H1 (cell line): Measurements from ENCODE around the gene OR2A42. TPM values are rescaled to one million over a fixed set of nuclear protein-coding genes. Genes with fewer than 3 reads are reported as not detected.
"Not testable (repeated sequence)": the region's sequence is repeated elsewhere in the genome, so short reads cannot be mapped to it uniquely, and the experiment has no call there.

Experiments used
- CTCF ChIA-PET: fragments of 300-600 bp; sonication (Branson Sonifier 250); formaldehyde crosslinking; loops from one replicate; lab custom pipeline; 2021; ENCODE audit not compliant: partially characterized antibody; lab: Charles Lee
- POLR2A ChIA-PET: fragments of 300-600 bp; sonication (Branson Sonifier 250); formaldehyde crosslinking; loops from one replicate; lab custom pipeline; 2021; ENCODE audit warnings: inconsistent platforms; ENCODE audit not compliant: partially characterized antibody; lab: Charles Lee
- DNase-seq, 2 experiments: peaks; one replicate each; pipeline versions ENCODE4 v3.0.0 to v3.0.0-alpha.2; 2010 to 2022; ENCODE audit warnings: low spot score in 2 of 2, low read depth in 1 of 2, mixed read lengths in 1 of 2
- FAIRE-seq: peaks from 2 replicates; lab custom pipeline; 2011; peaks lifted over from hg19 to GRCh38; lab: Jason Lieb, UNC
- H2AFZ ChIP-seq: 2 replicates; pipeline ENCODE4 v1.8.1; 2012; ENCODE audit warnings: low read length, inconsistent platforms
- H2AK5ac ChIP-seq: 2 replicates; pipeline ENCODE4 v1.6.1; 2013; ENCODE audit warnings: low read depth, low read length
- H2BK120ac ChIP-seq: replicated peaks from 2 replicates; pipeline ENCODE3; 2013; ENCODE audit warnings: low read depth, low read length, inconsistent platforms
- H2BK12ac ChIP-seq: 2 replicates; pipeline ENCODE4 v1.6.1; 2013; ENCODE audit warnings: low read depth, low read length
- H2BK15ac ChIP-seq: 2 replicates; pipeline ENCODE4 v1.6.1; 2013; ENCODE audit warnings: low read length
- H2BK20ac ChIP-seq: 2 replicates; pipeline ENCODE4 v1.6.1; 2013; ENCODE audit warnings: low read length
- H2BK5ac ChIP-seq: 2 replicates; pipeline ENCODE4 v1.6.1; 2013; ENCODE audit warnings: low read depth, low read length
- H3K14ac ChIP-seq: 2 replicates; pipeline ENCODE4 v1.6.1; 2013; ENCODE audit warnings: inconsistent platforms; ENCODE audit not compliant: insufficient read length
- H3K18ac ChIP-seq: 2 replicates; pipeline ENCODE4 v1.6.1; 2013; ENCODE audit warnings: low read length; ENCODE audit errors: extremely low read depth
- H3K23ac ChIP-seq: 2 replicates; pipeline ENCODE4 v1.6.1; 2013; ENCODE audit warnings: inconsistent platforms; ENCODE audit not compliant: insufficient read length
- H3K23me2 ChIP-seq: 2 replicates; pipeline ENCODE4 v1.6.1; 2013; ENCODE audit warnings: low read depth, low read length
- H3K27ac ChIP-seq: 2 replicates; pipeline ENCODE4 v1.6.1; 2011; ENCODE audit warnings: low read depth, low read length, inconsistent platforms
- H3K27me3 ChIP-seq, 4 experiments: replicated peaks in 1 of 4; 1 replicate in 1 of 4; 2 replicates in 3 of 4; pipeline versions ENCODE4 v1.6.1 to v1.8.1; 2011 to 2013; ENCODE audit warnings: low read length in 3 of 4, mild to moderate bottlenecking in 3 of 4, inconsistent platforms in 2 of 4, mixed read lengths in 2 of 4, moderate library complexity in 1 of 4; ENCODE audit not compliant: control insufficient read depth in 3 of 4, insufficient read depth in 3 of 4; ENCODE audit errors: extremely low read depth in 1 of 4
- H3K36me3 ChIP-seq, 4 experiments: 2 replicates each; pipeline versions ENCODE4 v1.6.1 to v1.8.1; 2011 to 2013; ENCODE audit warnings: mild to moderate bottlenecking in 4 of 4, low read length in 3 of 4, moderate library complexity in 2 of 4, control low read depth in 1 of 4, inconsistent platforms in 1 of 4; ENCODE audit not compliant: insufficient read depth in 4 of 4, control insufficient read depth in 2 of 4
- H3K4ac ChIP-seq: replicated peaks from 2 replicates; pipeline ENCODE3; 2013; ENCODE audit warnings: low read length, low read depth, mixed read lengths, inconsistent platforms; ENCODE audit not compliant: insufficient read length
- H3K4me1 ChIP-seq, 4 experiments: replicated peaks in 1 of 4; 1 replicate in 1 of 4; 2 replicates in 3 of 4; pipeline versions ENCODE4 v1.6.1 to v1.8.1; 2011 to 2013; ENCODE audit warnings: low read length in 3 of 4, inconsistent platforms in 2 of 4, mixed read lengths in 1 of 4; ENCODE audit not compliant: insufficient read depth in 4 of 4, control insufficient read depth in 3 of 4
- H3K4me2 ChIP-seq, 2 experiments: 2 replicates each; pipeline versions ENCODE4 v1.6.1 to v1.8.1; 2011 to 2013; ENCODE audit warnings: low read depth in 2 of 2, low read length in 2 of 2, control low read depth in 1 of 2, inconsistent platforms in 1 of 2, mild to moderate bottlenecking in 1 of 2; ENCODE audit not compliant: insufficient read depth in 1 of 2
- H3K4me3 ChIP-seq, 4 experiments: fragments of 200-600, 300-600 bp in 1 of 4; sonication (generic), shearing (Covaris generic), sonication (Bioruptor Twin) in 1 of 4; 2 replicates each; pipeline versions ENCODE4 v1.5.1 to v1.8.1; 2011 to 2016; ENCODE audit warnings: low read length in 4 of 4, low read depth in 3 of 4, control low read depth in 2 of 4, inconsistent platforms in 2 of 4, mild to moderate bottlenecking in 2 of 4, mixed read lengths in 1 of 4, moderate library complexity in 1 of 4; ENCODE audit not compliant: insufficient read depth in 2 of 4; ENCODE audit errors: extremely low read depth in 1 of 4
- H3K56ac ChIP-seq: replicated peaks from 2 replicates; pipeline ENCODE3; 2013; ENCODE audit warnings: low read depth, mild to moderate bottlenecking, mixed read lengths, low read length, inconsistent platforms; ENCODE audit not compliant: insufficient read length
- H3K79me1 ChIP-seq: 2 replicates; pipeline ENCODE4 v1.6.1; 2013; ENCODE audit warnings: low read depth, low read length, control low read depth
- H3K79me2 ChIP-seq, 2 experiments: 2 replicates each; pipeline versions ENCODE4 v1.6.1 to v1.8.1; 2012 to 2013; ENCODE audit warnings: low read length in 2 of 2, mild to moderate bottlenecking in 2 of 2, inconsistent platforms in 1 of 2; ENCODE audit not compliant: insufficient read depth in 2 of 2, control insufficient read depth in 1 of 2
- H3K9ac ChIP-seq, 4 experiments: replicated peaks in 1 of 4; 1 replicate in 1 of 4; 2 replicates in 3 of 4; pipeline versions ENCODE4 v1.6.1 to v1.8.1; 2011 to 2013; ENCODE audit warnings: low read depth in 3 of 4, low read length in 3 of 4, control low read depth in 2 of 4, mild to moderate bottlenecking in 2 of 4, moderate library complexity in 2 of 4, inconsistent platforms in 1 of 4; ENCODE audit errors: extremely low read depth in 1 of 4
- H3K9me3 ChIP-seq, 2 experiments: 2 replicates each; pipeline versions ENCODE4 v1.6.1 to v1.8.1; 2012 to 2013; ENCODE audit warnings: mild to moderate bottlenecking in 2 of 2, moderate library complexity in 2 of 2, control low read depth in 1 of 2, inconsistent platforms in 1 of 2, low read depth in 1 of 2, low read length in 1 of 2, mixed read lengths in 1 of 2; ENCODE audit not compliant: insufficient read depth in 2 of 2
- H4K20me1 ChIP-seq, 2 experiments: replicated peaks in 1 of 2; 2 replicates each; pipeline versions ENCODE3 to v1.8.1; 2011 to 2013; ENCODE audit warnings: inconsistent platforms in 2 of 2, low read length in 2 of 2, mild to moderate bottlenecking in 1 of 2; ENCODE audit not compliant: insufficient read depth in 2 of 2, control insufficient read depth in 1 of 2
- H4K5ac ChIP-seq: 2 replicates; pipeline ENCODE4 v1.6.1; 2013; ENCODE audit warnings: low read length, low read depth, mixed read lengths, inconsistent platforms; ENCODE audit not compliant: insufficient read length
- H4K8ac ChIP-seq: 2 replicates; pipeline ENCODE4 v1.8.0; 2013; ENCODE audit warnings: mild to moderate bottlenecking, moderate library complexity, low read length, inconsistent platforms; ENCODE audit not compliant: insufficient read depth; ENCODE audit errors: extremely low read depth
- H4K91ac ChIP-seq: replicated peaks from 2 replicates; pipeline ENCODE3; 2013; ENCODE audit warnings: low read length, mixed read lengths, inconsistent platforms; ENCODE audit not compliant: insufficient read length
- WGBS, 2 experiments: shearing (Covaris generic) in 1 of 2; methylation state at CpG; one replicate each; pipeline versions ENCODE4 v1.1.6 to v1.1.7; 2013 to 2015; ENCODE audit warnings: low lambda C conversion rate in 2 of 2, mixed read lengths in 2 of 2, inconsistent platforms in 1 of 2, low coverage in 1 of 2, missing lambda C conversion rate in 1 of 2; ENCODE audit not compliant: insufficient replicate concordance in 2 of 2, insufficient coverage in 1 of 2, insufficient read length in 1 of 2; ENCODE audit errors: extremely low coverage in 1 of 2, missing lambda C conversion rate in 1 of 2; 5-methylcytosine and 5-hydroxymethylcytosine counted together
- polyA plus RNA-seq, 7 experiments: library from polyadenylated mRNA; depleted of rRNA in 3 of 7; stranded (reverse) in 5 of 7; unstranded in 2 of 7; fragments of >200 nt in 5 of 7; fragments of 200-250 nt in 2 of 7; gene quantifications; 1 replicate in 5 of 7; 2 replicates in 1 of 7; 4 replicates in 1 of 7; pipeline versions ENCODE4 v1.2.1 to v1.2.3, GENCODE V29; 2011 to 2013; ENCODE audit warnings: missing spikeins in 2 of 7, mixed read lengths in 2 of 7
- total RNA-seq: library from RNA; stranded (reverse); fragmentation: NEBNext Ultra II Directional; extraction: Animal tissue kit (Norgen Biotek cat#: 25700); gene quantifications from 2 replicates; pipeline ENCODE4 v1.2.1, GENCODE V29; 2021

Gene OR2A42
- total and polyA plus RNA-seq, 2 of the 8 experiments (the other 6 are each of a cell fraction or from before 2014, with no cell fraction given), result not detected

DNA sequence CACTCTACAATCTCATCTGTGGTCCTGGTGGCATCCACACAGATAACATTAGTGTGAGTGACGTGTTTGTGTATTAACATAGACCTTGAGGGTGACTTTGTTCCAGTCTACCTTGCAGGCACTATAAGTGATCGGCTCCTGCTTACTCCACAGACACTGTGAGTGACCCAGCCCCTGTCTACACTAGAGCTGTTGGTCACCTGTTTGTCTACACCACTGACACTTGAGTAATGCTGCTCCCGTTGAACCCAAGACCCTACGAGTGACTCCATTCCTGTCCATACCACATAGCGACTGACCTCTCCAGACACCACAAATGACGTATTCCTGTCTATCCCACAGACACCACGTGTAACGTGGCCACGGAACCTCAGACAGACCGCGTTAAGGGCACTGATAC, 45.6 kb downstream of the OR2A42 start:
- H4K5ac ChIP-seq, H2AK5ac ChIP-seq, H3K23ac ChIP-seq, H4K91ac ChIP-seq, H3K79me2 ChIP-seq, H3K4me1 ChIP-seq, H3K9ac ChIP-seq, H2BK20ac ChIP-seq, H3K18ac ChIP-seq, H3K14ac ChIP-seq, H2BK15ac ChIP-seq, H2BK5ac ChIP-seq, H3K27me3 ChIP-seq, CTCF ChIA-PET, H4K20me1 ChIP-seq, DNase-seq, H3K4ac ChIP-seq, H4K8ac ChIP-seq, FAIRE-seq, H3K27ac ChIP-seq, H3K9me3 ChIP-seq, H2BK12ac ChIP-seq, H3K23me2 ChIP-seq, H2AFZ ChIP-seq, H2BK120ac ChIP-seq, H3K79me1 ChIP-seq, H3K36me3 ChIP-seq, H3K4me2 ChIP-seq, H3K4me3 ChIP-seq, POLR2A ChIA-PET, H3K56ac ChIP-seq: not testable (repeated sequence)
- no CpG with 5 or more reads among the region's 11 CpGs for WGBS, 2 experiments

DNA sequence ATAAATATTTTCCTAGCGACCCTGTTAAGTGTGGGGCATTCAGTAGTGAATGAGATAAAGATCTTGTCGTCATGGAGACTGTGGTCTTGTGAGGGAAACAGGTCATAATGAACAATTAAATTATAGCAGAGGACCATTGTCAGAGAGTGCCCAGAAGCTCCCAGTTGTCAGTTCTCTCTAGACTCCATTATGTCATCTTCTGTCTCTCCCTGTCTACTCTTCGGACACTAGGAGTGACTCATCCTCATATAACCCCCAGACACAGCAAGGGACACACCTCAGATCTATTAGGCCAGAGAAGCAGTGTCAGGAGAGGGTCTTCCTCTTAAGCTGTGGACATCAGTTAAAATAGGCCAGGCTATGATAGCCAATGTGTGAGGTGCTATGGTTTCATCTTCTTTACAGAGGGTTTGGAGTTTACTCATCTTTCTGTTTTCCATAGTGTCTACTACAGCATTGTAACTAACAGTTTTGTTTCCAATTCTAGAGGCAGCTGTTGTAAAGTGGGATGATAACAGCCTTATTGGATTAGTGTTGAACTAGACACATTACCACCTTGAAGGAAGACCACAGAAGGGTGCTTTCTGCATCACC, 50.7 kb downstream of the OR2A42 start:
- H2BK5ac ChIP-seq, H3K23ac ChIP-seq, H3K9ac ChIP-seq, H2BK12ac ChIP-seq, H3K23me2 ChIP-seq, H4K91ac ChIP-seq, H3K18ac ChIP-seq, FAIRE-seq, H3K27me3 ChIP-seq, H2AFZ ChIP-seq, H3K14ac ChIP-seq, H3K4ac ChIP-seq, H3K79me1 ChIP-seq, H2BK15ac ChIP-seq, H3K79me2 ChIP-seq, H4K8ac ChIP-seq, CTCF ChIA-PET, DNase-seq, H2BK20ac ChIP-seq, H3K36me3 ChIP-seq, H3K4me1 ChIP-seq, H4K5ac ChIP-seq, H3K56ac ChIP-seq, POLR2A ChIA-PET, H2BK120ac ChIP-seq, H2AK5ac ChIP-seq, H3K4me3 ChIP-seq, H4K20me1 ChIP-seq, H3K27ac ChIP-seq, H3K9me3 ChIP-seq, H3K4me2 ChIP-seq: not testable (repeated sequence)
- WGBS, 2 experiments, result no CpG with 5 or more reads among the region's 3 CpGs
